ENCODE results near the gene CFHR5. TPM values are rescaled to one million over a fixed set of nuclear protein-coding genes. Genes with fewer than 3 reads are reported as not detected.
"Not testable (repeated sequence)": the region's sequence is repeated elsewhere in the genome, so short reads cannot be mapped to it uniquely, and the experiment has no call there.

Gene CFHR5
- total RNA-seq (10 to 100 TPM in 1 of 2 donors, 1 to 10 TPM in 1; 3.4 to 80.3 TPM), polyA plus RNA-seq (100 to 1,000 TPM in 1 of 2 donors, 10 to 100 TPM in 1; 18.0 to 110 TPM)

DNA sequence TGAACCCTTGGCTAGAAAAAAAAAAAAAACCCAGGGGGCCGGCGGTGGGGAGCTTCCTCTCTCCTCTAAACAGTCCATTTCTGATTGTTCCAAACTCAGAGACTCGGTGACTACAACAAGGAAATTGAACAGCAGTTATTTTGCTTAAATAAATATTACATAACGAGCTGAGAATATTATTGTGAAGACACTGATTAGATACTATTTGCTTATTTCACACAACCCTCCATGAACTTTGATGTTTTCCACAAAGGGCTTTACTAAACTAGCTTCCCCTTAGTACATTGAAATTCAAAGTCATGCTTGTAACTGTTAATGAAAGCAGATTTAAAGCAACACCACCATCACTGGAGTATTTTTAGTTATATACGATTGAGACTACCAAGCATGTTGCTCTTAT lies at the start of gene CFHR5:
TSS of gene CFHR5 (plus strand) at position 279 of the 400 bp plus-strand sequence. CDS start at position 388, 109 bp downstream.
- H3K9ac ChIP-seq (ENCODE audit: low read depth in 1 of 2, low read length in 2 of 2): peak within 1 kb of the TSS; percentile 56 to 80
- peaks cover 0 to under 1% (median 0%) of the 10 kb centered on the region in 4 donors for H3K36me3 ChIP-seq (ENCODE audit: control insufficient read depth in 4 of 4, insufficient read depth in 3 of 4, low read depth in 1 of 4, low read length in 3 of 4)
- peak within 1 kb of the TSS; percentile 55 to 79 (median 61) for H3K4me3 ChIP-seq (ENCODE audit: low read depth in 1 of 3, low read length in 3 of 3)
- no peaks in the 10 kb centered on the region for H3K27me3 ChIP-seq (ENCODE audit: control insufficient read depth in 4 of 4, insufficient read depth in 4 of 4, low read length in 3 of 4)
- 17% methylated on average over 5 of the region's 5 CpGs for WGBS
- peaks cover 1 to 20% (median 9%) of the 10 kb centered on the region in 4 donors for H3K4me1 ChIP-seq (ENCODE audit: control insufficient read depth in 4 of 4, insufficient read depth in 4 of 4, low read length in 3 of 4)
- DNase-seq (ENCODE audit: low spot score): no peak
- H3K27ac ChIP-seq (ENCODE audit: low read depth in 1 of 2, low read length in 2 of 2): peak within 1 kb of the TSS; percentile 44 to 75
- TF ChIP-seq RXRA (IDR thresholded peaks at IDR 0.05) (peak; percentile 72 to 88), TAF1 (conservative IDR thresholded peaks at IDR 0.05) (peak; percentile 71), HNF4G (IDR thresholded peaks at IDR 0.05) (no peak), JUND (IDR thresholded peaks at IDR 0.05) (peak in 1 of 2 donors; percentile 71), FOXA2 (IDR thresholded peaks at IDR 0.05) (peak; percentile 60), NR2F2 (IDR thresholded peaks at IDR 0.05) (no peak), SP1 (IDR thresholded peaks at IDR 0.05) (peak; percentile 70), ATF3 (IDR thresholded peaks at IDR 0.05) (peak; percentile 36), FOXA1 (IDR thresholded peaks at IDR 0.05) (no peak), YY1 (IDR thresholded peaks at IDR 0.05) (peak; percentile 70), HNF4A (conservative IDR thresholded peaks at IDR 0.05) (peak; percentile 52 to 80), RAD21 (IDR thresholded peaks at IDR 0.05) (peak; percentile 30 to 49), EGR1 (IDR thresholded peaks at IDR 0.05; ENCODE audit: low read depth in 2 of 2) (no peak), GABPA (IDR thresholded peaks at IDR 0.05 in 1 of 2, conservative IDR thresholded peaks at IDR 0.05 in 1 of 2) (no peak)
- TF ChIP-seq, protein P1, sequence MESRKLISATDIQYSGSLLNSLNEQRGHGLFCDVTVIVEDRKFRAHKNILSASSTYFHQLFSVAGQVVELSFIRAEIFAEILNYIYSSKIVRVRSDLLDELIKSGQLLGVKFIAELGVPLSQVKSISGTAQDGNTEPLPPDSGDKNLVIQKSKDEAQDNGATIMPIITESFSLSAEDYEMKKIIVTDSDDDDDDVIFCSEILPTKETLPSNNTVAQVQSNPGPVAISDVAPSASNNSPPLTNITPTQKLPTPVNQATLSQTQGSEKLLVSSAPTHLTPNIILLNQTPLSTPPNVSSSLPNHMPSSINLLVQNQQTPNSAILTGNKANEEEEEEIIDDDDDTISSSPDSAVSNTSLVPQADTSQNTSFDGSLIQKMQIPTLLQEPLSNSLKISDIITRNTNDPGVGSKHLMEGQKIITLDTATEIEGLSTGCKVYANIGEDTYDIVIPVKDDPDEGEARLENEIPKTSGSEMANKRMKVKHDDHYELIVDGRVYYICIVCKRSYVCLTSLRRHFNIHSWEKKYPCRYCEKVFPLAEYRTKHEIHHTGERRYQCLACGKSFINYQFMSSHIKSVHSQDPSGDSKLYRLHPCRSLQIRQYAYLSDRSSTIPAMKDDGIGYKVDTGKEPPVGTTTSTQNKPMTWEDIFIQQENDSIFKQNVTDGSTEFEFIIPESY (IDR thresholded peaks at IDR 0.05): peak; percentile 82
- TF ChIP-seq, protein P2, sequence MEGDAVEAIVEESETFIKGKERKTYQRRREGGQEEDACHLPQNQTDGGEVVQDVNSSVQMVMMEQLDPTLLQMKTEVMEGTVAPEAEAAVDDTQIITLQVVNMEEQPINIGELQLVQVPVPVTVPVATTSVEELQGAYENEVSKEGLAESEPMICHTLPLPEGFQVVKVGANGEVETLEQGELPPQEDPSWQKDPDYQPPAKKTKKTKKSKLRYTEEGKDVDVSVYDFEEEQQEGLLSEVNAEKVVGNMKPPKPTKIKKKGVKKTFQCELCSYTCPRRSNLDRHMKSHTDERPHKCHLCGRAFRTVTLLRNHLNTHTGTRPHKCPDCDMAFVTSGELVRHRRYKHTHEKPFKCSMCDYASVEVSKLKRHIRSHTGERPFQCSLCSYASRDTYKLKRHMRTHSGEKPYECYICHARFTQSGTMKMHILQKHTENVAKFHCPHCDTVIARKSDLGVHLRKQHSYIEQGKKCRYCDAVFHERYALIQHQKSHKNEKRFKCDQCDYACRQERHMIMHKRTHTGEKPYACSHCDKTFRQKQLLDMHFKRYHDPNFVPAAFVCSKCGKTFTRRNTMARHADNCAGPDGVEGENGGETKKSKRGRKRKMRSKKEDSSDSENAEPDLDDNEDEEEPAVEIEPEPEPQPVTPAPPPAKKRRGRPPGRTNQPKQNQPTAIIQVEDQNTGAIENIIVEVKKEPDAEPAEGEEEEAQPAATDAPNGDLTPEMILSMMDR (IDR thresholded peaks at IDR 0.05; ENCODE audit: low read depth, low read length, missing input control): no peak
- TF ChIP-seq, protein P3, sequence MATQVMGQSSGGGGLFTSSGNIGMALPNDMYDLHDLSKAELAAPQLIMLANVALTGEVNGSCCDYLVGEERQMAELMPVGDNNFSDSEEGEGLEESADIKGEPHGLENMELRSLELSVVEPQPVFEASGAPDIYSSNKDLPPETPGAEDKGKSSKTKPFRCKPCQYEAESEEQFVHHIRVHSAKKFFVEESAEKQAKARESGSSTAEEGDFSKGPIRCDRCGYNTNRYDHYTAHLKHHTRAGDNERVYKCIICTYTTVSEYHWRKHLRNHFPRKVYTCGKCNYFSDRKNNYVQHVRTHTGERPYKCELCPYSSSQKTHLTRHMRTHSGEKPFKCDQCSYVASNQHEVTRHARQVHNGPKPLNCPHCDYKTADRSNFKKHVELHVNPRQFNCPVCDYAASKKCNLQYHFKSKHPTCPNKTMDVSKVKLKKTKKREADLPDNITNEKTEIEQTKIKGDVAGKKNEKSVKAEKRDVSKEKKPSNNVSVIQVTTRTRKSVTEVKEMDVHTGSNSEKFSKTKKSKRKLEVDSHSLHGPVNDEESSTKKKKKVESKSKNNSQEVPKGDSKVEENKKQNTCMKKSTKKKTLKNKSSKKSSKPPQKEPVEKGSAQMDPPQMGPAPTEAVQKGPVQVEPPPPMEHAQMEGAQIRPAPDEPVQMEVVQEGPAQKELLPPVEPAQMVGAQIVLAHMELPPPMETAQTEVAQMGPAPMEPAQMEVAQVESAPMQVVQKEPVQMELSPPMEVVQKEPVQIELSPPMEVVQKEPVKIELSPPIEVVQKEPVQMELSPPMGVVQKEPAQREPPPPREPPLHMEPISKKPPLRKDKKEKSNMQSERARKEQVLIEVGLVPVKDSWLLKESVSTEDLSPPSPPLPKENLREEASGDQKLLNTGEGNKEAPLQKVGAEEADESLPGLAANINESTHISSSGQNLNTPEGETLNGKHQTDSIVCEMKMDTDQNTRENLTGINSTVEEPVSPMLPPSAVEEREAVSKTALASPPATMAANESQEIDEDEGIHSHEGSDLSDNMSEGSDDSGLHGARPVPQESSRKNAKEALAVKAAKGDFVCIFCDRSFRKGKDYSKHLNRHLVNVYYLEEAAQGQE (IDR thresholded peaks at IDR 0.05): peak; percentile 64
- TF ChIP-seq, protein P4, sequence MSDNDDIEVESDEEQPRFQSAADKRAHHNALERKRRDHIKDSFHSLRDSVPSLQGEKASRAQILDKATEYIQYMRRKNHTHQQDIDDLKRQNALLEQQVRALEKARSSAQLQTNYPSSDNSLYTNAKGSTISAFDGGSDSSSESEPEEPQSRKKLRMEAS (IDR thresholded peaks at IDR 0.05): peak; percentile 86
- H3K9me3 ChIP-seq (ENCODE audit: control insufficient read depth in 4 of 4, low read length in 3 of 4): no peaks in the 10 kb centered on the region

- not testable (repeated sequence) for H3K4me3 ChIP-seq (ENCODE audit: low read depth in 1 of 3, low read length in 3 of 3); H3K36me3 ChIP-seq (ENCODE audit: control insufficient read depth in 4 of 4, insufficient read depth in 3 of 4, low read depth in 1 of 4, low read length in 3 of 4); H3K9ac ChIP-seq (ENCODE audit: low read depth in 1 of 2, low read length in 2 of 2); DNase-seq (ENCODE audit: low spot score); H3K27ac ChIP-seq (ENCODE audit: low read depth in 1 of 2, low read length in 2 of 2); H3K27me3 ChIP-seq (ENCODE audit: control insufficient read depth in 4 of 4, insufficient read depth in 4 of 4, low read length in 3 of 4); H3K4me1 ChIP-seq (ENCODE audit: control insufficient read depth in 4 of 4, insufficient read depth in 4 of 4, low read length in 3 of 4); H3K9me3 ChIP-seq (ENCODE audit: control insufficient read depth in 4 of 4, low read length in 3 of 4)
- WGBS: 96% methylated on average over 2 of the region's 2 CpGs
Observed at GRCh38 chr1:196932853-196933252, 44.5 kb upstream of the CFHR5 start.
